ENCODE results near the gene HDAC10.

GRCh38 chr22:50298266-50298637 is 47.2 kb upstream of the HDAC10 start:
- no peak for TF ChIP-seq YY1 (IDR thresholded peaks at IDR 0.05; ENCODE audit: low read depth)
- TF ChIP-seq MAX (IDR thresholded peaks at IDR 0.05) = no peak
- TF ChIP-seq FOXM1 (IDR thresholded peaks at IDR 0.05; ENCODE audit: borderline replicate concordance, low read depth) = no peak
- TF ChIP-seq EGR1 (IDR thresholded peaks at IDR 0.05) = no peak
- TF ChIP-seq CEBPB (IDR thresholded peaks at IDR 0.05) = no peak
- TF ChIP-seq TEAD4 (IDR thresholded peaks at IDR 0.05) = no peak
- no peak for TF ChIP-seq TCF12 (IDR thresholded peaks at IDR 0.05; ENCODE audit: low read depth)
- TF ChIP-seq EP300 (IDR thresholded peaks at IDR 0.05; ENCODE audit: borderline replicate concordance) = no peak
- no peak for TF ChIP-seq TAF1 (IDR thresholded peaks at IDR 0.05; ENCODE audit: low read depth)
- TF ChIP-seq USF1 (IDR thresholded peaks at IDR 0.05) = no peak
